Measurements from ENCODE around the gene AAMDC.
"Not testable (repeated sequence)": the region's sequence is repeated elsewhere in the genome, so short reads cannot be mapped to it uniquely, and the experiment has no call there.

Gene AAMDC

GRCh38 chr11:77884829-77885190 is 63.9 kb downstream of the AAMDC start:
- TF ChIP-seq POLR2A (IDR thresholded peaks at IDR 0.05; ENCODE audit: low read length), result no peak
- TF ChIP-seq GATA1 (IDR thresholded peaks at IDR 0.05; ENCODE audit: low read depth, low read length), result no peak

GRCh38 chr11:77886401-77886800 is 65.5 kb downstream of the AAMDC start:
- DNase-seq, result no peak
- TF ChIP-seq GATA1 (IDR thresholded peaks at IDR 0.05; ENCODE audit: low read depth, low read length), result no peak
- no peak for TF ChIP-seq POLR2A (IDR thresholded peaks at IDR 0.05; ENCODE audit: low read length)

More at GRCh38 chr11:77884829-77885190, 63.9 kb downstream of the AAMDC start:
- DNase-seq, result no peak

GRCh38 chr11:77889045-77889444 is 68.1 kb downstream of the AAMDC start:
- not testable (repeated sequence) for DNase-seq

GRCh38 chr11:77890100-77890614 is 69.2 kb downstream of the AAMDC start:
- not testable (repeated sequence) for DNase-seq

GRCh38 chr11:77890619-77891056 is 69.7 kb downstream of the AAMDC start:
- DNase-seq, result not testable (repeated sequence)

- DNase-seq, result not testable (repeated sequence)
Measured at GRCh38 chr11:77891256-77891655, 70.3 kb downstream of the AAMDC start.

GRCh38 chr11:77891703-77892102 is 70.8 kb downstream of the AAMDC start:
- DNase-seq, result not testable (repeated sequence)

- DNase-seq, result not testable (repeated sequence)
Measured at GRCh38 chr11:77894949-77895348, 74.0 kb downstream of the AAMDC start.

GRCh38 chr11:77908835-77909234 is 87.9 kb downstream of the AAMDC start:
- no peak for DNase-seq
- TF ChIP-seq GATA1 (IDR thresholded peaks at IDR 0.05; ENCODE audit: low read depth, low read length) (no peak), POLR2A (IDR thresholded peaks at IDR 0.05; ENCODE audit: low read length) (no peak)

GRCh38 chr11:77909277-77909676 is 88.3 kb downstream of the AAMDC start:
- no peak for DNase-seq
- no peak for TF ChIP-seq POLR2A (IDR thresholded peaks at IDR 0.05; ENCODE audit: low read length)

- not testable (repeated sequence) for DNase-seq
Measured at GRCh38 chr11:77910828-77911227, 89.9 kb downstream of the AAMDC start.

GRCh38 chr11:77913608-77914306 is 92.8 kb downstream of the AAMDC start:
- DNase-seq, result not testable (repeated sequence)

- DNase-seq, result not testable (repeated sequence)
Measured at GRCh38 chr11:77914307-77914791, 93.4 kb downstream of the AAMDC start.

GRCh38 chr11:77917713-77918112 is 96.8 kb downstream of the AAMDC start:
- not testable (repeated sequence) for DNase-seq
